HG03439 (cell line): ENCODE measurements around the gene PLEKHM3.

Experiments
- ATAC-seq: cut with Tn5 transposase; IDR thresholded peaks from one replicate; pipeline ENCODE4 v1.9.1; 2021; ENCODE audit warnings: mild to moderate bottlenecking, moderate library complexity; ENCODE audit not compliant: unreplicated experiment

The PLEKHM3 gene

DNA sequence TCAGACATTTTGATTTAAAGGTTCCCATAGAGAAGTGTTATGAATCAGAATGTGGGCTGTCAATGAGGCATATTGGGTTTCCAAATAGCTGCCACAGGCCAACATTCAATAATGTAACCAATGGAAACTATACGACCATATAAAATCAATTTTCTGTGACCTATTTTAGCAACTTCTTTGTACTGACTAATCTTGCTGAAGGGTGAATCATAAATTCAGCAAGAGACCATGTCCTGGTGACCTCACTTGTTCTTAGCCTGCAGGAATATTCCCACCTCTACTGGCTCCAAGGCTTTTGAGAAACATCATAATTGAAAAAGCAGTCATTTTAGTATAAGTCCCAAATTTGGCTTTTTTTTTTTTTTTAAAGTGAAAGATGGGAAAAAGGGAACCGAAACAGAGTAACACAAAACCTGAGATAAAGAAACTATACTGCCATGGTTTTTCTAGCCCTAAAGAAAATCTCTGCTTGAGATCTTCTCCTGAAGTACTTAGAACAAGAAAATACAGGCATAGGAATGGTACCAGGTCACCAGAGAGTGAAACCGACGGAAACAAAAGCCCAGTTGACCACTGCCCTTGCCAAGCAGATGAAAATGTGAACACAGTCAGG lies 32.1 kb downstream of the PLEKHM3 start:
- no peak for ATAC-seq

DNA sequence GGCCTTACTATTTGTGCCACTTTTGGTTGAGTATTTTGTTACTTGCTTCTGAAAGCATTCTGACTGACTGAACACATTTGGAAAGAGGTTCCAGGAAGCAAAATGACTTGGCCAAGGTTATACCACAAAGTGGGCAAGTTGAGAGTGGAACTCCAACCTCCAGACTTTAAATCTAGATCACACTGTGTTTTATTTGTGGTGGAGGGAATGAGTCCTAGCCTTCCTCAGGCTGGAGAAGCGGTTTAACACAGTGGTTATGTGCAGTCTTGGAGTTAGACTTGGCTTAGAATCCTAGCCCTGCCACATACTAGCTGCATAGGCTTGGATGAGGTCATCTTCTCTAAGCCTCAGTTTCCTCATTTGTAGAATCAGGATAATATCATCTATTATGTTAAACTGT lies 33.4 kb downstream of the PLEKHM3 start:
- no peak for ATAC-seq

DNA sequence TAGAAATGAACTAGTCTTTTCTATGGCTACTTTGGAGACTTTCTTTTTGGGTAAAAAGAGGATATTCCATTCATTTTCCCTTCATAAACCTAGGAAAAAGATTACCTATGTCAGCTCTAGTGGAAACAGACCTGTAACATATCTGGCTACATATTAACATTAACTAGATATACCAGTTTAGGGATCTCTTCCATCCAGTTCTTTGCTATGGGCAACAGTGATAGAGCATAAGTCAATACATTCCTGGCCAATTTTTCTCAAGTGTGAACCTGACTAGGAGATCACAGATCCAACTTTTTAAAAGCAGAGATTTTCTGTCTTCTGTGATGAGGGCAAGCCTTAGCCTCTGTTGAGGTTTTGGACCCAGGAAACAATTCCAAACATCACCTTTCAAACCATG lies 34.5 kb downstream of the PLEKHM3 start:
- no peak for ATAC-seq

DNA sequence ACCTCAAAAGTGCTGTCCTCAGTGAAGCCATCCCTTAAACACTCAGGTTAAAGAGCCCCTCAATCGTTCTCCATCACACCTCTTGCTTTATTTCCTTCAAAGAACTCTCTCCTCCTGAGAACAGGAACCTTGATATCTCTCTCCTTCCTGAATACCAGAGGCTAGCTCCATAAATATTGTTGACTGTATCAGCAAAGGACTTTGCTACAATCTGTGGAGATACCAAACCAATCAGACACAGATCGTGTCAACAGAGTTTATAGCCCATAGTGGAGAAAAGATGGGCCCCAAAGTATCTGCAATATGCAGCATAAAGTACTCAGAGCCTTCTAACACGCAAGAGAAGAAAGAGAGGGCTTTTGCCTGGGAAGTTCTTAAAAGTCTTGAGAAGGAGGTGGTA lies 36.4 kb downstream of the PLEKHM3 start:
- ATAC-seq, result no peak

DNA sequence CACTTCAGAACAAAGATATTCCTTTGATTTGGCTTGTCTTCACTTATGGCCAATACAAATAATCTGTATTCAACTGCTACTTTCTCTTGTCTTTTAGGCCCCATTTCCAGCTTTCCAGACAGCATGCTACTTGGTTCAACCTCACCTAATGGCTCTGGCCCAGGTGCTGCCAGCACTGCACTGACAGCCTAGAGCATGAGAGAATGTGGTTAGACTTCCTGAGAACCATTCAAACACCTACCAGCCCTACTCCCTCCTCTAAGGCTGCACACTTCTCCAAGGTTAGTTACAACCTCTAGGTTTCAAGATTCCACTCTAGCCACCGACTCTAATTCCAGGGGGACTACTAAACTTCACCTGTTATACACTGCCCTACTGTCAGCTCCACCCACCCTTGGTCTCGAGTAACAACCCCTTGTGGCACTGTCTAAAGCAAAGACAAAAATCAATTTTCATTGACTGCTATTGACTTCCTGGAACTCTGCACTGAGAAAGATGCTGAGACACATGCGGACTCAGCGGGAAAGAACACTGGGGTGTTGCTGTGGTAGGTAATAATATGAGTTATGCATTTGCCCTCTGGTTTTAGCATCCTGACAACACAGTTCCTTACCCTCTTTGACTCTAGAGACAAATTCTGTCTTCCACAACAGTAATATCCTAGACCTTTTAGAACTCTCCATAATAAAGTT lies 38.2 kb downstream of the PLEKHM3 start:
- no peak for ATAC-seq

DNA sequence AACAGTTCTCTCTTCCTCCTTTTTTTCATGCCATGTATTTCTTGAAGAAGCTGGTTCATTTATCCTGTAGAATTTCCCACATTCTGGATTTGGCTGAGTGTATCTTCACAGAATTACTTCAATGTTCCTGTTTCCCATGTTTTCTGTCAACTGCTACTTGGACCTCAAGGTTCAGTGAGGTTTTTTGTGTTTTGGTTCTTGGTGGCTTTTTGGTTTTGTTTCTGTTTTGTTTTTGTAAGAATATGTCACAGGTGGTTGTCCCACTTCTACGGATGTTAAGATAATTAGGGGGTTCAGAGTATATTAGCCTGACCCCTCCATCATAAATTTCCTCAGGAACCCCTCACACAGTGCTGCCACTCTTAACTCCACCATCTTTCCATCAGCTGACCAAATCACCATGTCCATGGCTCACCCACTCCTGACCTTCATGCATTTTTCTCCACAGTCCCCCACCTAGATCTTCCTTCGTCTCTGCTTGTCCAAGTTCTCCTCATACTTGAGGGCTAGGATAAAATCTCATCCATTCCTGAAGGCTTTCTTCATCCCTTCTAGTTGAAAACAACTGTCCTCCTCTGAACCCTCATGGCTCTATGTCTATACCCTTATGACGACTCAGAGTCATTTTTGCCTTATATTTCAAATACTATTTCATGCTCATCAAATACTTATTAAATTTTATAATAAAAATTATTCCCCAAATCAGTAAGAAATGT lies 40.4 kb downstream of the PLEKHM3 start:
- no peak for ATAC-seq

DNA sequence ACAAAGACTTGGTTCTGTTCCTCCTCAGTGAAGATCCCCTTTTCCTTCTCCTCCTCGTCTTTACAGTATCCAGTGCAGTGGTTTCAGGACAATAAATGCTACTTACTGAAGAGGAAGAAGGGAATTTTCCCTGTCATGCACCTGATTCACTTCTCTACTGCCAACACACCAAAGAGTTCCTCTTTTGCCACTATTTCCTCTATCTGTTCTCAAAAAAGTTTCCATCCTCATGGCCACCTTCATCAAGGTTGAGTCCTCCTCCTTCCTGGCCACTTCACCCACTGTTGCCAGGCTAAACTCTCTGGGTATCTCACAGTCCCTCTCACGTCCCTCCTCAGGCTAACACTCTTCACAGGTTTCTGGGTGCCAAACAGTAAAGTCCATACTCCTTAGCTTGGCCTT lies 41.7 kb downstream of the PLEKHM3 start:
- no peak for ATAC-seq

DNA sequence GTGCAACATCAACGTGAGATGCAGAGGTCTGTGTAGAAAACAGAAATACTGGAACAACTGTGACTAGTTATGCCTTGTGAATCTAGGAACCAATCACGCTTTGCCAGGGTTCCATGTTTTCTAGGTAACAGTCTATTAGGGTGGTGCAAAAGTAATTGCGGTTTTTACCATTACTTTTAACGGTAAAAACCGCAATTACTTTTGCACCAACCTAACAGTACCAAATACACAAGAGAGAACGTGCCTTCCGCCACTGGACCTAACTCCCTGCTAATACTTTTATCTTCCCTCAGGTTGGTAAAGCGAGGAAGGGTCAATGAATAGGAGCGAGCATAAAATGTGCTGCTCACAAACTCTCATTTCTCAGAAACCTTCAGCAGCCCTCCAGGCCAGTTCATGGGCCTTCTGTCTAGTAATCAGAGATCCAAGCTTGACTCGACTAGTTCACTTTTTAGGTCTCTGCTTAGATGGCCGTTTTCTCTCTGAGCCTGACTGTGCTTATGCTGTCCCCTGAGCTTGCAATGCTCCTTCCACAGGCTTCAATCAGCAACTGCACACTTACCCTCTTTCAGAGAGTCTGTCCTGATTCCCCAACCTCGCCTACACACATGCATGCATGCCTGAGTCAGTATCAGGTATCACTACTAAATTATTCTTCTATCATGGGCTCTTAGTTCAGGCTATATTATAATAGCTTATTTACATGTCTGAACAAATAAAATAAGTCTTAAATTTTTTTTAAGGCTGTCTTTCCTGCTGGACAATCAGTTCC lies 47.0 kb downstream of the PLEKHM3 start:
- ATAC-seq, result no peak

DNA sequence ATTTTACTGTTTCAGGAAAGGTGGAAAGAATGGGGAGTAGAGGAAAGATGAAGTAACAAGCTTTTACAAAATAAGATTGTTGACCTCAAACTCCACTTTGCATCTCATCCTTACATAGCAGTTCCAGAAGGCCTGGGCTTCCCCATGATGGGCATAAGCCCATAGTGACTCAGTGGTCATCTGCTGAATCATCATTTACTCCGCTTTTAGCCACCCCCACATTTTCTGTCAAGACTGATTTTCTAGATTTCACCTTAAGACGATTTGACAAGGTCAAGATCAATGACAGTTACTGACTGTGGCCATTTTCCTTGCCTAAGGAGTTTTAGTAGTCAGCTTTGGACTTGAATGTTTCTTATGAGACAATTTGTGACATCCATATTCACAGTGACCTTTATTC lies 49.4 kb downstream of the PLEKHM3 start:
- ATAC-seq, result no peak

DNA sequence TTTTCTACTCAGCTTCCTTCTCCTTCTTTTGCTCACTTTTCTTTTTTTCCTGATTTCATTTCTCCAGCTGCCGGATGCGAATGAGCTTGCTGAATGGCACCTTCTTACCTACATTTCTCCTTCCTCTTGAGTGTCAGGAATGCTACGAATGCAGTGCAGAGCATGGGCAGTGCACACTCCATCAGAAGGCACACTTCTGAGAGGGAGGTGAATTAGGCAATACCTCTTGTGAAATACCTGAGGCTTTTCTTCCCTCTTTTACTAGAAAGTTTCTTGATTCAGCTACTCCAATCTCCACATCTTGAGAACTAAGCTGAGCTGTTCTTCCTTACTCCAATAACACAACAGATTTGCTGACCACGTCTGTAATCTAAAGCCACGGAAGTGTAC lies 51.1 kb downstream of the PLEKHM3 start:
- ATAC-seq, result no peak

DNA sequence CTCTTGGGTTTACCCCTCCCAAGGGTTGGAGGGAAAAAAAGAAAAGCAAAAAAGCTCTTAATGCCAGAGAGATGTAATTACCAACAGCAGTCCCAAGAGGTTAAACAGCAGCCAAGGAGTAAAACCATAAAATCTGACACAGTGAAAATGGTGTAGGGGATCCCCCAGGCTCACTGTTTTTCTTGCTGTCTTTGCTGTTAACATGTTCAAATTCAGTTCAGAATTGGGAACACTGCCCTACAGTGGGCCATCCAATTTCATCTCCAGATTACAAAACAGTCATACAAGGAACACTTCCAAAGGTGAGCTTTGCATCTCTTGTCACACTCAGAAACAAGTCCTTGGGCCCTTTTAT lies 54.5 kb downstream of the PLEKHM3 start:
- ATAC-seq, result no peak

DNA sequence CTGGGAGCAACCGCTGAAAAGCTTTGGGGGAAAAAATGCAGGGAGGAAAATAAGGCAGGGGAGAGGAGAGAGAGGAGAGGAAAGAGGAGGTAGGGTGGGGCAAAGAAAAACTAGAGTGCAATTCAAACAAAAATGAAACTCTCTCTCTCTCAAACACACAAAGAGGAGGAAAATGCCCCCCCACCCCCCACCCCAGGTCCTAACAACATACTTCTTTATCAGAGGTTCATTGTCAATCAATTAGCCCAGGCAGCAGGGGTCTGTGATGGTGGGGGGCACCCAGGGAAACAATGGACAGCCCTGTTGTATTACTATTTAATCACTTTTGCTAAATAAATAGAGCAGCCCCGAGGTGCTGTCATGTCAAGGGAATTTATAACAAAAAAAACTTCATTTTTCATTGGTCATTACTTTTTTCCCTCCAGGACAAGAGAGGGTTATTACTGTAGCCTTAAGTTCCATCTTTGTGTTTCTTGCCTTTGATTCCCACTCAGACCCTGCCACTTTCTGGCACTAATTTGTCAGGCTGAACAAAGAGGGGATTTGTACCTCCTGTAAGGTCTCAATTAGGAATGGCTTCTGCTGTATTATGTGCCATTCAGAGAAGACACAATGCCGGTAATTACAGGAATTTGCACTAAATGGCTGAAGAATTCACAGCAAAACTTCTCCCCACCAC lies 55.0 kb downstream of the PLEKHM3 start:
- ATAC-seq, result no peak

DNA sequence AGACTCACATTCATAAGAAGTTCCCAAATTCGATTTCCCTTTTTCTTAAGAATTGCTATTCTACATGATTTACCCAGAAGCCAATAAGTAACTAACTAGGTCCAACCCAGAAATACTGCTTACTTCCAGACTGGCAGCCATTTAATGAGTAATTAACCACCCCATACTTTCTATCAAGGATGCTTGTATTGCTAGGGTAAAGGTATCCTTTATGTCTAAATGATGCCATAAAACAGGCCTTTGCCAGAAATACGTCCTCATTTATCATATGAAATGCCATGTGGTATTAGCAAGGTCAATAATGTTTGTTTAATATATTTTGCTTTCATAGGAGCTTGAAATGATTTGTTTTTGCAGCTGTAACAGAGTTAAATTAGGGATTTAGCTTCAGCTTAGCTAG lies 56.1 kb downstream of the PLEKHM3 start:
- ATAC-seq, result no peak

DNA sequence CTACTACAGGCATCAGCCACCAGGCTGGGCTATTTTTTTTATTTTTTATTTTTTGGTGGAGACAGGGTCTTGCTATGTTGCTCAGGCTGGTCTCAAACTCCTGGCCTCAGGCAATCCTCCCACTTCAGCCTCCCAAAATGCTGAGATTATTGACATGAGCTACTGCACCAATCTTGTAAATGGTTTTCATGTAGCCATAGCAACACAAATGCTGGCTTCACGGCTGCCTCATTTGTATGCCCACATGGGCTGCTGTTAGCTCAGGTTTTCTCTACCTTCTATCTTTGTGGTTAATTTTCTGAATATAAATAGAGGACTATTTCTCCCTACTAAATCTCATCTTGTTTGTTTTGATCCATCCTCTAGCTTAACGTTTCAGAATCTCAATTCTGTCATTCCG lies 58.2 kb downstream of the PLEKHM3 start:
- no peak for ATAC-seq

DNA sequence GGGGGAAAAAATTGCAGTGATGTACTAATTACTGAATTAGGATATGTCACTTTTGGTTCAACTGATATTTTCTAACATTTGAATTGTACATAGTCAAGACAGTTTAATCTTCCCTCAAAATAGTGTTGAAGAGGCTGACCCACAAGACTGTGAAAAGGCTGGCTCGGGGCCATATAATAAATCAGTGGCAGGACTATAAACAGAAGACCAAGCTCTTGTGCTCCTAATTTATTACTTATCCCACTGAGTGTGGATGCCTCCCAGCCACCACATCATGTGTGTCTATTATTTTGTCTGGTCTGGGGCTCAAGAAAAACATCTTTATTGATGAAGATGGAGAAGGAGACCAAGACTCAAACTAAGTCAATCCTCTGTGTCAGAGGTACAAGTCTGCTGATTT lies 64.4 kb downstream of the PLEKHM3 start:
- ATAC-seq, result no peak

DNA sequence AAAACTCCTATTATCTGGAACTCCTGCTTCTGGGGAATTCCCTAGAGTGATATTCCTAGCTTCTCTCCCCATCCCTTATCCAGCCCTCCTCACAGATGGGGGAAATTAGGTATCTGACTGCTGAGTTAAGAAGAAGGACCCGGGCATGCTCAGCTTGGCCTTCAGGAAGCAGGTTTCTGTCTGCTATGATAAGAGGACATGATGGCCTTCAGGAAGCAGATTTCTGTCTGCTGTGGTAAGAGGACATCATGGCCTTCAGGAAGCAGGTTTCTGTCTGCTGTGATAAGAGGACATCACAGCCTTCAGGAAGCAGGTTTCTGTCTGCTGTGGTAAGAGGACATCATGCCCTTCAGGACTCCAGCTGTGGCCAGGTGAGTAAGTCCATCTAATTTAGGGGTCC lies 65.2 kb downstream of the PLEKHM3 start:
- ATAC-seq, result no peak

DNA sequence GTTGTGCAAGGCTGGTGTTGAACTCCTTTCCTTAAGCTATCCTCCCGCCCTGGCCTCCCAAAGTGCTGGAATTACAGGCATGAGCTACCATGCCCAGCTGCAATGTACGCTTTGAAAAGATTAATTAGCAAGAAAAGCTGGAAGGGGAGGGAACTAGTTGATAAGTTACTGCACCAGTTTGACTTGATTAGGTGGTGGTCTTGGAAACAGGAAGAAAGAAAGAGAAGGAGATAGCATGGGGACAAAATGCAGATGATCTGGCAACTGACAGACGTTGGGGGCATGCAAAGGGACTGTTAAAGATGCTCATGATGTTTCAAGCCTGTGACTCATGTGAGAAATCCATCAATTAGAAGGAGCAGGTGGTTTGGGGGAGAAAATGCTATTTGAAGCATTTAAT lies 68.6 kb downstream of the PLEKHM3 start:
- no peak for ATAC-seq

DNA sequence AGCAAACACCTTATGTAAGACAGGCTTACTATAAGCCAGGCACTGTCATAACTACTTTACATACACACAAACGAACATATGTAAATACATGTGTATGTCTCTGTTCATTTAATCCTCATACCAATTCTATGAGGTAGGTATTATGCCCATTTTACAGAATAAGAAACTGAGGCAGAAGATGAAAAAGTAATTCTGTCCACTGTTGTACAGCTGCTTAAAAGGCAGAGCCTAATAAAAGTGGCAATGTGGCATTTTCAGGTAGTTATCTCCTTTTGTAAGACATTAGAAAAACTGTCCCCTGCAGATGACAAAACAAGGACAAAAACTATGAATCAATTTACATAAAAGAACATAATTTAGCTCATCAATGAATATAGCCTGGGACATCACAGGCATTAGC lies 69.9 kb downstream of the PLEKHM3 start:
- no peak for ATAC-seq

DNA sequence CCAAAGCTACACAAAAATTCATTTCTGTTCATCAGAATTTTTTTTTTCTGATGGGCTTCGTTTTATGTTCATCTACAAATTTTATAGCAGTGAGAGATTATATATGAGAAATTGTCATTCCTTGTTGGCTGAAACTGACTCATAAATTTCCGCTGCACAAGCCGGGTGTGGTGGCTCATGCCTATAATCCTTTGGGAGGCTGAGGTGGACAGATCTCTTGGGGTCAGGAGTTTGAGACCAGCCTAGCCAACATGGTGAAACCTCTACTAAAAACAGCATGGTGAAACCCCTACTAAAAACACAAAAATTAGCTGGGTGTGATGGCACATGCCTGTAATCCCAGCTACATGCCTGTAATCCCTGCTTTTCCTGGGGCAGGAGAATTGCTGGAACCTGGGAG lies 72.0 kb downstream of the PLEKHM3 start:
- ATAC-seq, result no peak

DNA sequence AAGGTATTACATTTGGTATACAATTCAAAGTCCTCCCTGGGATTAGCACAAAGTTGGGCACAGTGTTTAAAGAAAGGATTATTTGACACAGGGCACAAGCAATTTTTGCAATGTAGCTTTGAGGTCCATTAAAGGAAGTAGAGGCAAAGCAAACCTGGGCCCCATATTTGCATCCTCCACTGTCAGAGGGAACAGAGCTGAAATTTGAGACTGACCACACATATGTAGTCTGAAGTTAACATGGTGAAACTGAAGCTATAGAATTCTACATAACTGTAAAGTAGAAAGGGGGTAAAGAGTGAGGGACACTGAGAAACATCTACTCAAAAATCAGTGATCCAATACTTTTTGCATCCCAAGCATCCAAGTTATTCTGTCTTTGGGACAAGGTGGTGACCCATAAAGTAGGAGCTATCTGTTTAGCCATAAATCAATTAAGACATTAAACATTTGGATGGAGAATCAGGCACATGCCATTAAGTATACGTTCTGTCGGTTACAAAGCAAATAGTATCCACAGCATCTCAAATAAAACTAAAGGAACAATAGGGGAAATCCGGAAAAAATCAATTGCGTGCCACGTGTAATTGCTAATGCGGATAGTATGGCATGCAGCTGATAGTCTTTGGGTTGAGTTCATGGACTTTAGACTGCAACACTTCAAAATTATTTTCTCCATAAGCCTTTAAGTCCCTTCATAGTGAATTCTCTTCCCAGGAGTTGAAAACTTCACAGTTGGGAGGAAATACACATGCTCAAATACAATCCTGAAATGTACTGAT lies 72.6 kb downstream of the PLEKHM3 start:
- no peak for ATAC-seq
